ENCODE data around the gene FABP1.

- TF ChIP-seq EZH2 (optimal IDR thresholded peaks at IDR 0.05; ENCODE audit: low read depth, low read length) (no peak), EZH2phosphoT487 (IDR thresholded peaks at IDR 0.05; ENCODE audit: low read length) (no peak), CTCF (IDR thresholded peaks at IDR 0.05; ENCODE audit: low read length) (no peak)
These were observed 1.7 kb downstream of the FABP1 start for GRCh38 chr2:88125924-88126771.

Measured in MM.1S (cell line).